ENCODE measurements around the gene ABCA3.

ABCA3 gene

DNA sequence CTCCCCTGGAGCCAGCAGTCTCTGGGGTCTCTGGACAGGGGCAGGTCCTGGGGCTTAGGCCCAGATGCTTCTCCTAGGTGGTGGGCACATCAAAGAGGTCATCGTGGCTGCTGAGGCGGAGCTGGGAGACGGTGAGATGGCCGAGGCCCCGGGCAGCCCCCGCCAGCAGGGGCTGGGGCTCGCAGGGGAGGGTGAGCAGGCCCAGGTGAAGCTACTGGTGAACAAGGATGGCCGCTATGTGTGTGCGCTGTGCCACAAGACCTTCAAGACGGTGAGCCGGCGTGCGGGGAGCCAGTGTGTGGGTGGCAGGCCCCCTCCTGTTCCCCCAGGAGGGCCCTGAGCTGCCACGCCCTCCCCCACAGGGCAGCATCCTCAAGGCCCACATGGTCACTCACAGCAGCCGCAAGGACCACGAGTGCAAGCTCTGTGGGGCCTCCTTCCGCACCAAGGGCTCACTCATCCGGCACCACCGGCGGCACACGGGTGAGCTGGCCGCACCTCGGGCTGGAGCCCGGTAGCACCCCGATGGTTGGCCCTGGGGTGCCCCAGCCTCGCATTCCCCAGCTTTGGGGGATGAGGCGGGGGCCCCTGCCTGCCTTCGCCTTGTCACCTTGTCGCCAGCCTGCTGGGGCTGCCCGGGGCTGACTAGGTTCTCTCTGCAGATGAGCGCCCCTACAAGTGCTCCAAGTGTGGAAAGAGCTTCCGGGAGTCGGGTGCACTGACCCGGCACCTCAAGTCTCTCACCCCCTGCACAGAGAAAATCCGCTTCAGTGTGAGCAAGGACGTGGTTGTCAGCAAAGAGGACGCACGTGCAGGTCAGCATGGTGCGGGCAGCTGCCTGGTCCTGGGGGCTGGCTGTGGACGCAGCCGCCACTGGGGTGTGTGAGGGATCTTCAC lies 108.2 kb downstream of the ABCA3 start:
- no peak for DNase-seq

DNA sequence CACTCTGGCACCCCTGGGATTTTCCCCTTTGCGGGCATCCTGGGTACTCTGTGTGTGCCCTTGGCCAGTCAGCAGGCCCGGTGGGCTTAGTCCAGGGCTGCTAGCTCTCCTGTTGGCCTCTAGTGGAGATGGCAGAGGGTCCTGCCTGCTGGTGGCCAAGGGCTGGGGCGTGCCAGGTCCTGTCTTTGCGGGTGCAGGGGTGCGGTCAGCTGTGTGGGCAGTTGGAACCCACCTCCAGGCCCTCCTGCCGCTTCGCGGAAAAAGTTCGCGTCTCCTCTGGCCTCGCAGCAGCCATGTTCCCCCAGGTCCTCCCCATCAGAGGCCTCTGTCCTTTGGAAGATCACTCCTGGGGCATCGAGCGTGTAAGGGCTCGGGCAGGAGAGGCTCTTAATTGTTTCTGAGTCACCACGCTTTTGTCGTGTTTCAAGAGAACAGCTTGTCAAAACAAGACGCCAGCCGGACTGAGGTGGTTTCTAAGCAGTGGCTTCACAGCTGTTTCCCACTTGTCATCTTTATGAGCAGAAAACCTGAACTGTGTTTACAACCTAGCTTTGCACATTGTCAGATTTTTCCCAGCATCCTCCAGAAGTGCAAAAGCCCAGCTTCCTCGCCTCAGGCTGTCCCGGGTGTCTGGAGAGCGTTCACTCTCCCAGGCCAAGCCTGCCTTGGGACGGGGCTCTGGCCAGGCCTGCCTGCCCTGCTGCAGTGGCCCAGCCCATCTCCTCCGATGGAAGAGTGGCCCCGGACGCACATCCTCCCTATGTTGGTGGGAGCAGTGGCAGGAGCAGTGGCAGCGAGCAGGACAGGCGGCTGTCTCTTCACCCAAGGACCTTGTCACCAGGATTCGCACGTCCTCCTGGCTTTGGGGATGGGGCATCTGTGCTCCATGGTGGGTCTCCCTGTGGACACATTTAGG lies 109.3 kb downstream of the ABCA3 start:
- no peak for DNase-seq

GRCh38 chr16:2230376-2230775 lies 110.2 kb downstream of the ABCA3 start:
- no peak for DNase-seq

DNA sequence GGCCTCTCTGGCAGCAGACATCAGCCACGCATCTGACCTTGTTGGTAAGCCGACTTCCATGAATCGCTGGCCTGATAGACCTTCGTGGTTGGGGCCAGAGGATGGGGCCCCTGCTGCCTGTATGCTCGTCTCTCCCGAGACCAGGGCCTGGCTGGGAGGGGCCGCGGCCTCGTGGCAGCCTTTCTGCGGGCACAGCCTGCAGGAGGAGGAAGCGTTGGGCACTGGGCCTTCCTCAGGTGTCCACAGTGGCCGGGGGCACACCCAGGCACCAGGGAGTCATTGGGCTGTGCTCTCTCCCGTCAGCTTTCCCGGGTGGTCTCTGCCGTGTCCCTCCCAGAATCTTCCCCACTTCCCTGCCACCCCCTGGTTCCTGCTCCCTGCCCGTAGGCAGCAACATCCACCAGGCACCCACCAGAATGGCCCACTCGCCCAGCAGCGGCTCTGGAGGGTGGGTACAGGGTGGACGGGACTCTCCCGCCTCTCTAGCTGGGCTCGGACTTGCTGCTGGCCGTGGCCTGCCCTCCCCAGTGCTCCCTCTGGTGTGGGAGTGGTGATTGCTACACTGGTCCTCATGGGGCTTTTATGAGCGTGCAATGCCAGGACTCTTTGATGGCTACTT lies 110.8 kb downstream of the ABCA3 start:
- DNase-seq = no peak

DNA sequence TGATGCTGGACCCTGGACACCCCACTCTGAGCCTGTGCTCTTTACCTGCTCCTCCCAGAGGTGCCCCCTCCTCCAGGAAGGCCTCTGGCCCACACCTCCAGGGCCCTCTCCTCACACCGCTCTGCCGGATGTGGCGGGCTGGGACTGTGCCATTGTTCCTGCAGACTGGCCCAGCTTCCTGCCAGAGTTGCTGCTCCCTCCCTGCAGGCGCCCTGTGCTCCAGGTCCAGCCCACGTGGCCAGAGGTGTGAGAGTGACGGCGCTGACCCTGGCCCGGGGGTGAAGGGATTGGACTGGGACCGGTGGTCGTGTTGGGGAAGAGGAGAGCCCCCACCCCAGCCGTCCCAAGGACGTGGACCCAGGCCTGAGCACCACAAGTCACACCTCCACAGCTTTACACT lies 111.4 kb downstream of the ABCA3 start:
- DNase-seq = no peak

- DNase-seq = no peak
Observed at GRCh38 chr16:2228161-2228824, 112.2 kb downstream of the ABCA3 start.

DNA sequence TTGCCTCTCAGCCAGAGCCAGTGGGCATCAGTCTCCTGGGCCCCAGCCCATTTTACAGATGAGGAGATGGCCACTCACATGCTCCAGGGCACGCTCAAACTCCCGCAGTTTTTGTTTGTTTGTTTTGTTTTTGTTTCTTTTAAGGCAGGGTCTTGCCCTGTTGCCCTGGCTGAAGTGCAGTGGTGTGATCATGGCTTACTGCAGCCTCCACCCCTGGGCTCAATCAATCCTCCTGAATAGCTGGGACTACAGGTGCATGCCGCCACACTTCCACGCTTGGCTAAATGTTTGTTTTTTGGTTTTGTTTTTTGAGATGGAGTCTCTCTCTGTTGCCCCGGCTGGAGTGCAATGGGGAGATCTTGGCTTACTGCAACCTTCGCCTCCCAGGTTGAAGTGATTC lies 113.6 kb downstream of the ABCA3 start:
- no peak for DNase-seq

DNA sequence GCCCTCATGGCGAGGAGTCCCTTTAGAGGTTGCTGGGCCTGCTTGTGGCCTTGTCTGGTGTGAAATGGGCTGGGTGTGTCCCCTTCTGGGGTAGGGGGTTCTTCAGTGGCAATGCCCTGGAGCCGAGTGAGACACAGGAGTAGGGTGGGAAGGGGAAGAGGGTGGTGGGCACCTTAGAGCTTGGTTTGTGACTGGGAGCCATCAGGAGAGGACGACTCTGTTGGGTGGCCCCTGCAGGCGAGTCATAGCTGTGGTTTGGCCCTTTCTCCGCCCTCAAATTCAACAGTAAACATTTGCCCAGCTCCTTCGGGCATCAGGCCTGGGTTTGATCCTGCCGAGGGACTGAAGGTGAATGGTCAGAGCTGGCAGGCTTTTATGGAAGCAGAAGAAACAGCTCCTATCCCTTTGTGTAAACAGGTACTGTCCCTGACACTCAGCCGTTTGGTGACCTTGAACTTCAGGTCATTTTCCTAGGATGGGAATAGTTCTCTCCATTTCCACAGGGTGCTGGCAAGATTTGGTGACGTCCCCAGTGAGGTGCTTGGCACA lies 114.2 kb downstream of the ABCA3 start:
- DNase-seq = no peak

Data from NCI-H524 (cell line).